Activated naive CD4-positive, alpha-beta T cell (primary cell): ENCODE data around the gene PAX6.

Experiments used
- DNase-seq, 4 experiments: peaks; one replicate each; lab custom pipeline; 2025; lab: John Stamatoyannopoulos, UW

The PAX6 gene

DNA sequence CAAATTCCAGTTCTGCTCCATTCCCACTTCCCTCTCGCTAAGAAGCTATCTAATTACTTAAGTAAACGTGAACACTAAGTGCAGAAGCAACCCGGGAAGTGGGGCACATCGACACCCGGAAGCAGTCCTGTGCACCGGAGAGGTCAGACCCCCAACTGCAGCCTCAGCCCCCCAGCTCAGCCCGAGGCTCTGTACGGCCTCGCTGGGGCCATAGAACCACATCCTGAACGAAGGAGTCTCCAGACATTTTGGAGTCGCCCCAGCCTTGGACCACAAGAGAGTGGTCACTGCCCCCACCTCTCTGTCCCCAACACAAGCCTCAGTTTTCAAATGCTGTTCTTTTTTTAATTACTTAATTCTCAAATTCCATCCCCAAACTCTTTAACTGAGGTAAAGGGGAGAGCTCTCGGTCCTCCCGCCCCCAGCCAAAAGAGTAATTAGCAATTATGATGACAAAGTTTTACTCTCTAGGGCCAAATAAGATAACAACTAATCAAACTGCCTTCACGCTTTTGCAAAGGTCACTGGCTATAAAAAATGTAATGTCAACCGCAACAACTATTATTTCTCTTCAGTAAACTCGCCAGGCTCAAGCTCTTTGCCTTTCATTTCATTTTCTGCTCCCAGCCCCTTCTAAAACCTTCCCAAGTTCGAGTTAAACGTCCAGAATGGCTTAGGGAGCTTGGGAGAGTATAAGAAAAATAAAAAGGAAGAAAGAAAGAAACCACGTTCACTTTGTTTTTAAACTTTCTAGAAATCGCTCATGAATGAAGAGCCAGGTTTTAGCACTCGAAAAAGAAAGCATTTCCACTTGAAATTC is 2.2 kb downstream of the PAX6 start:
- no peak for DNase-seq

DNA sequence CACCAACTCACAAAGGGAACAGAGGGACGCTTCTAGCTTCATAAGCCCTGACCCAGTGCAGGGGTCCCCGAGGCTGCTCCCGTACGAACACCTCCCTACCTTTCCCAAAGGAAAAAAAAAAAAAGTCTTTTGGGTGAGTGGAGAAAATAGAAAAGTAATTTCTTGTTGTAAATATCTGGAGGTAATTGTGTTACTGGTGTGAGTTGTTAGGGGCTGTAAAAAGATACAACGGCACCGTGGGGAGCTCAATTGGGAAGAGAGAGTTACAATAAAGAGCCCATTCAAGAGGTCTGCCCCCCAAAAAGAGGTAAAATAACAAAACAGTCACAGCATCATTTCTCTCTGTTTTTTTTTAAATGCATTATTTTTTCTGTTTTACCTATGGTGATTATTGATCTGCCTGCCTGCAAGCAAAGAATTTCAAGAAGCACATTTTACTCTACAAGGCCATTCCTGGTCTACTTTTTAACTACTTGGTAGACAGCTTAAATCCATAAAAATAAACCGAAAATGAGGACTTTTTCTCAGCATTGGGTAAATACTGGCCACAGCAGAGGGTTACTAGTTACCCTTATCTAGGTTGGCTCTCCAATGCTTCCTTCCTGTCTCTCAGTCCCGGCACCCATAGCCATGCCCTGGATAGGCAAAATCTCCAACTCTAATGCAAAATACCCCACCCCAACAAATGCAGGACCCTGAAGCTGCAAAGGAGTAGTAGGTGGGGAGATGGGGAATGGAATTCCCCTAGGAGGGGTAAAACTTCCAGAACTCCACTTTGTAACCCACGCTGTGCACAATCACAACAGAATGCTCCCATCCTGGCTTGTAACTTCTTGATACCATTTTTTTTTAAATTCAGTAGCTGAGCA is 3.1 kb downstream of the PAX6 start:
- no peak for DNase-seq

DNA sequence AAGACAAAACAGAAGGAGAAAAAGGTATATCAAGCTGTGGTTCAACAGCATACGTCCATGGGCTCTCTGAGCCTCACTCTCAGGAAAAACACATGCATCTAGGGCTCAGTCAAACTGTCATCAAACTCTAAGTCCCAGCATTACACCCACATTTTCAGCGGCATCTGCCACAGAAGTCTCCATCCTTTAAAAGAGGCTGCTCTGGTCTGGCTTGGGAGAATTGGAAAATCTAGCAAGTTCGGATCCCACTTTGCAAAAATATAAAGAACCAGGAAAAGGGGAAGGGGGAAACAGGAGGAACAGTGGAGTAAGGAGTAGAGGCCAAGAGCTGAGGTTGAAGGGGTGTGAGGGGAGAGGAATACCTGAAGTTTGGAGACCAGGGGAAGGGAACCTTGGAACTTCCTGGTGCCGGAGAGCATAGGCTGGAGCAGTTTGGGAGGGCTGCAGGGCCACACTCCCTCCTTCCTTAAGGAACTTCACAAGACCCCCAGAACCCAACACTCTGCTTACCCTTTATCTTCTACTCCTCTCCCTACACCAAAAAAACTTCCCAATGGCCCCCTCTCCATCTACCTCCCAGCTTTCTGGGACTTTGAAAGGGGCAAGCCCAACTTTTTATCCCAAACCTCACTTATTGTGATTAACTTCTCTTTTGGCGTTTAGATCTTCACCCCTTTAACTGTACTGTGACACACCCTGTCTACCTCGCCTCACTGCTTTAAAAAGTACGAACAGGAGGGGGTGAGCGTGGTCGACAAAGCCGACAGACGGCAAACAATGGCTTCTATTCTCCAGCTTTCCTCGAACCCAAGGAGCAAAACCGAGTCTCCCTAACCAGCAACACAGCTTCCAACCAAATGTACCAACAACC is 4.0 kb downstream of the PAX6 start:
- no peak for DNase-seq

DNA sequence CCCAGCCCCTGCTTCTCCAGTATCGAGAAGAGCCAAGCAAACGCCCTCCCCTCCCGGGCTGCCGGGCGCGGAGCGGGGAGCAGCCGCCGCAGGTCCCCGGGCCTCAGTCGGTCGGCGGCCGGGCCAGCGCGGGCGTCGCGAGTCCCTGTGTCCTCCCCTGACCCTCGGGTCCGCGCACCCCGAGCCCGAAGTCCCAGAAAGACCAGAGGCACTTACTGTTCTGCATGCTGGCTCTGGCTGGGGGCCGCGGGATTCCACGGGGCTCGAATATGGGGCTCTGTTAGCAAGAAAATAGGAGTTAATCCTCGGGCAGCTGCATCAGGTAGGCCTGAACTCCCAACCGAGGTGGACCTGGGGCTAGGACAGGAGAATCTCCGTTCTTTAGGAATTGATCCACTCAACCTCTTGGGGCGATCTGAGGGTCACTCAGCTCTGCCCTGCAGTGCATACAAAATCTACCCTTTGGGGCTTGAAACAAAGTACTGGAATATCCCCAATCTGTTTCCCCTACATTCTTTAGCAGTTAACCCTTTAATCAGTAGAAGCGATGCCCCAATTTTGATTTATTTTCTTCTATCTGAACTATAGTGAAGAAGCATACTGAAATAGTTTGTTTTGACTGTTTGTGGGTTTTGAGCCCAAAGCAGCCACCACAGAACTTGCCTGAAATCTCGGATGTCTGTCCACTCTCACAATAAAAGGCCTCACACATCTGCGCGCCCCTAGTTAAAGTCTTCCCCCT is 4.8 kb downstream of the PAX6 start:
- DNase-seq, result no peak

DNA sequence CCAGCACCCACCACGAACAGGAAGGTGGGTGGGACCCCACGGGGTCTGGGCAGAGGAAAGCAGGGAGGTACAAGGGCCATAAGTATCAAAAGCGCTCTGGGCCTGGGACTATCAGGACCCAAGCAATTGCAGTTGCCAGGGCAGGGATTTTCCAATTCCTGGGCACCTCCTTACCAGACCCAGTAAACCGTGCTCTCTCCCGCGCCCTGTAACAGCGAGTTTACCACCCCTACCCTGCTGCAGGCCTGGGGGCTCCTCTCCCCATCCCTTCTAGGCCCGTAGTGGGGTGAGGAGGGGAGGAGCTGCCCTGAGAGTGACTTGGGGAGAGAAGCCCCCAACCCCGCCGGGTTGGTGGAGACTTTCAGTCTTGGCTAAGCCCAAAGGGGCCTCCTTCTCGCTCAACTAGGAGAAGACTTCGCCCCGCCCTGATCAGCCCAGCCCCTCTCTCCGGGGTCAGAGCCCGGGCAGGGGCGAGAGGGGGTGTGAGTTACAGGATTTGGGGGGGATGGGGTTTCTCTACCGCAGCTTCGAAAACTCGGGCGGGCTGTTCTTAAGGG is 5.4 kb downstream of the PAX6 start:
- no peak for DNase-seq

DNA sequence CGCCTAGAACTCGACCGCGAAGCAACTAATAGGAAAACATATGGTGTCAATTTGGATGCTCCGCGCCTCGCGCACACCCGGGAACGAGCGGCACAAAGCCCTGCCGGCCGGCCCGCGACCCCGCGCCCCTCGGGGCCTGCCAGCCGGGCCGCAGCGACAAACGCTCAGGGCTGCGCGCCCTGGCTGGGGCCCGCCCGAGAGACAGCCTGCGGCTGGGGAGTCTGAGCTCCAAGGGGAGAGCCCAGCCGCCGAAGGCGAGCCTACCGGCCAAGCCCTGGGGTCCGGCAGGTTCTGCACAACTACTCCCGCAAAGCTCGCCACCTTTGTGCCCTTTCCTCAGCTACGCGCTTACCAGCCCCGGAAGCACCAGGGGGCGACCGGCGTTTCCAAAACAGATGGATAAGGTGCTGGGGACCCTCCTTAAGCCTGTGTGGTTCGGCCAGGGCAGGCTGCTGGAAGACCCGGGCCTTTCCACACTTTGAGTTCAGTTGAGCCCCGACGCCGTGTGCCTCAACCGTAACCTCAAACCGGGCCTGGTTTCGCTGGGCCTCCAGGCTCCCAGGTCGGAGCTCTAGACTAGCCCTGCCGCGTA is 6.0 kb downstream of the PAX6 start:
- no peak for DNase-seq

DNA sequence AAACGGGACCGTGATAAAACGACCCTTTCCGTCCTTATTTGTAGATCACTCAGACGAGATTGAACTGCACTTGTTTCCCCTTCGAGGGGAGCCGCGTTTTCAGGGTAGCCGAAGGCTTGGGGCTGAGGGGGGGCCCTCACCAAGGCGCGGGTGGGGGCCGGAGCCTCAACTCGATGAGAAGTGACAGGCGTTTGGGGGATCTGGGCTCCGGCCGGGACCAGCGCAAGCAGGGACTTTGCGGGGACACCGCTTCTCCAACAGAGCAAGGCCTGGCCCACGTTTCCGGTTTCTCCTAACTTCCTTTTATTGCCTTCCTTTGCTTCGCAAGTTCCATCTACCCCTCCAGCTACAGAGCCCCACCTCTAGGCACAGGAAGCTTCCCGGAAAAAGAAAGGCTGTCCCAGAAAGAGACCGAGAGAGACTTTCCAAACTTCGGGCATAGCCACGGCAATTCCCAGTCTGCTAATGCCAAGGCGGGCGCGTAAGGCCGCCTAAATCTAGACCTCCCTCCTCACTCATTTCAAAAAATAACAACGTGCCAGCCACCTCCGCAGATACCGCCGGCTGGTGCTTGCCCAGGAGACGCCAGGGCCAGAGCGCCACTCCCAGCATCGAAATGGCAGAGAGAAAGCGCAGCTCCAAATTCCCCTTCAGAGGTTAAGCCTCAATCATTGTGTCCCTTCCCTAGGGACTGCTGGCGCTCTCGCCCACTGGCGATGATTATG is 6.6 kb downstream of the PAX6 start:
- no peak for DNase-seq

DNA sequence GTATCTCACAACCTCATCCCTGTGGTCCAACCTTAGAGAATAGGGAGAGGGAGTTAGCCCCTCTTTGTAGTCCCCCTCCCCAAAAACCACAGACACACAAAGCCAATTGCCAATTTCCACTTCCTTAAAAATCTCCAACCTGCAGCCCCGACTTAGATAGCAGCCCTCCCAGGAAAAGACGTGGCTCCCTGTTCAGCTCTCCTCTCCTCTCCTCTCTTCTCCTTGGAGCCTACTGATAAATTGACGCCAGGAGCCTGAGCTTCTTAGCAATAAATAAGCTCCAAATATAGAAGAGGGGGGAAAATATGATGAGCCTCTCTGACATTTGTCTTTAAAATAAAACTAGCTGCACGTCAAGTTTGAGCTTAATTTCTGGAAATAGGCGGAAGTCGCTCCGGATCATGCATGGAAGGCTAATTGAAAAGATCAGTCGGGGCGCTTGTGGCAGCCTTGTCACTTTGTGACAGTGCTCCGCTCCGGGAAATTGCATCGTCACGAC is 7.3 kb downstream of the PAX6 start:
- DNase-seq, result no peak

DNA sequence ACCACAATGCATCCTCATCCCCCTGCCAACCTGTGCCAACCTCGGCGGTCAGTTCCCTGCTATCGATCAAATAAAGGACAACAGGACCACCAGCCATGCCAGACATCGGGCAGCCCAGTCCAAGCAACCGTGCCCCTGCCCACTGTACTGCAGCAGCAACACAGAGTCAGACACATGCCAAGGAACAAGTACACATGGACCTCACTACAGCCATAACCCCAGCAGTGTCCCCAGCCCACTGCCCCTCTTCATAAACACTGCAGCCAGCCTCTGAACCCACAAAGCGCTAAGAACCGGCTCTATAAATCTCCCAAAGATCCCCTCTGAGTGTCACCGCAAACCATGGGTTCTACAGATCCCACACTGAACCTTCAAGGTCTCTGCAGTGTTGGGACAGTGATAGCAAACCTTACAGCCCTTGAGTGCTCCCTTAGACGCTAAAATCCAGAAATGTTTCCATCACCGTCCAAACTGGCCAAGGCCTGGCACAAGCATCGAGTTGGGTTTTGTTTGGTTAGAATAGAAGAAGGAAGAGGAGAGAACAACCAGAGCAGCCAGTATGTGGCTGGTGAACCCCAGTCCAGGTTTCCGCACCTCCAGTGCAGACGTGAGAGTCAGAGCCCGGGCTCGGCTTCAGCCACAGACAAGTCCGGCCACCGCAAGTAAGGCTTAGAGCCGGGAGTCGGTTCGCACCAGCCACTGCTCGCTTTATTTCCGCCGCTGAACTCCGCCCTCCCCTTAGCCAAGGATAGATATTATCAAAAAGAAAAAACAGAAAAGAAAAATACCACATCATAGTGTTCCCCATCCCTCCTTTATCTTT is 7.9 kb downstream of the PAX6 start:
- DNase-seq, result no peak

DNA sequence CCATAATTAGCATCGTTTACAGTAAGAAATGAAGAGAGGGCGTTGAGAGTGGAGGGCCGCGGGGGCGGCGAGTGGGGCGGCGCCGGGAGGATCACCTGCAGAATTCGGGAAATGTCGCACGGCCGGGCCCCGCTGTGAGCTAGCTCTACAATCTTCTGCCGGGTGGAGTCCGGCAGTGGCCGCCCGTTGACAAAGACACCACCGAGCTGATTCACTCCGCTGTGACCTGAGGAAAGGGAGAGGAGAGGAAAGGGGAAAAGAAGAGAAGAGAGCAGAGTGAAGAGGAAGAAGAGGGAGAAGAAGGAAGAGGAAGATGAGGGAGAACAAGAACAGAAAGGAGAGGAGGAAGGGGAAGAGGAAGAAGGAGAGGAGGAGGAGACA is 8.5 kb downstream of the PAX6 start:
- DNase-seq, result no peak

DNA sequence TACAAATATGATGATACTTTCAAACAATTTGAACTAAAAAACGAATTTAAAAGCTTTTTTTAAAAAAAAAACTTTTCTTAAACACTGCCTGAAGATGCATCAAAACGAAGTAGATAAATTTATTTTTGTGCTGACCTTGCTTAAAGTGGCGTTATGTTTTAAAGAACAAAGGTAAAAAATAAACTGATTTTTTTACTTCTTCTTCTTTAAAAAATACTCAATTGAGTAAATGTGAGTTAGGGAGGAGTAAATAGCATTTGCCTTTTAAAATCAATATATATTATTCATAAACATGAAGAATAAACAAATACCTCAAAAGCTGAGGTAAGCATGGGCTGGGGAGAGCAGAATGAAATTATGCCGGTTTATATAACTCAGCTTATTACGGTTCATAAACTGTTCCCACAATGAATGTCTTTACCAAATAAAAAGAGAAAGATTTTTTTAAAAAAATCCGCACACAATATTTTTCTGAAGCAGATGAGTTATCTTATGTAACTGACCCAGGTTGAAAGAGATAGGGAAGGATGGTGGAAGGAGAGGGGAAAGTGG is 9.0 kb downstream of the PAX6 start:
- no peak for DNase-seq

DNA sequence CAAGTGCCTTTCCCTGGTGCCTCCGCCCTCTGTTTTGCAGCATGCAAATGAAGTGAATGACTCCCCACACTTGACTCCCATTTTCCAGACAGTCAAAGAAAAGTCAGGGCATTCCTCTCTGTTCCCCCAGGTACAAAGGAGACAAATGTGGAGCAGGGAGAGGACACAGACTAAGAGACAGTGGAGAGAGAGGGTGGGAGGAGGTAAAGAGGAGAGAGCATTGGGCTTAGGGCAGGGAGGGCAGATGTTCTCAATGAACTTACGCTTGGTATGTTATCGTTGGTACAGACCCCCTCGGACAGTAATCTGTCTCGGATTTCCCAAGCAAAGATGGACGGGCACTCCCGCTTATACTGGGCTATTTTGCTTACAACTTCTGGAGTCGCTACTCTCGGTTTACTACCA is 9.8 kb downstream of the PAX6 start:
- no peak for DNase-seq

DNA sequence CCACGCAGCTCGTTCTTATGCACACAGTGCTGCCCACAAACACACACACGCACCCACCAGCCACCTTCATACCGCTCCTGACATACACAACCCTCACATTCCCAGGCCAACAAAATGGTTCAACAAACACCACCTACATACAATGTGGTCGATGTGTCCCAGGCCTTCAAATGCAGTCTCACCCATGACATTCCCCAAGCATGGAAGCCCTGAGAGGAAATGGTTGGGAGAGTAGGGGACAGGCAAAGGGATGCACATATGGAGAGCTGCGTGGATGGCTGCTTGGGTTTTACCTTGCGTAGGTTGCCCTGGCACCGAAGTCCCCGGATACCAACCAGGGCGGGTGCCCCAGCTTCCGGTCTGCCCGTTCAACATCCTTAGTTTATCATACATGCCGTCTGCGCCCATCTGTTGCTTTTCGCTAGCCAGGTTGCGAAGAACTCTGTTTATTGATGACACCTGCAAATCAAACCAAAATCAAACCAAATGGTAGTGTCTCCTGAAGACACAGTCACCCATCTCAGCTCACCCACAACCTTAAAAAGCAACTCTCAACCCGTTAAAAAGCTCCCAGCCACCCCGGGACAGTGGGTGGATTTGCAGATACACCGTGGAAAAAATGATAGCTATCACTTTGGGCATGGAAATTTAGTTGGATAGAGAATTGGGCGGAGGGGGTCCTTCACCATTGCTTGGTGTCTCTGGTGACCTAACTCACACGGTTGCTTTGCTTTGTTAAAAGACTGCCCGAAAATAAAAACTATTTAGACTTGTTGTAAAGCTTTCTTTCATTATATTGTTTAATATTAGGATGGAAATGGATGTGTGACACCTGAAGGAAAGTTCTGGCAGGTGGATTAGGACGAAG is 10.5 kb downstream of the PAX6 start:
- DNase-seq, result no peak

DNA sequence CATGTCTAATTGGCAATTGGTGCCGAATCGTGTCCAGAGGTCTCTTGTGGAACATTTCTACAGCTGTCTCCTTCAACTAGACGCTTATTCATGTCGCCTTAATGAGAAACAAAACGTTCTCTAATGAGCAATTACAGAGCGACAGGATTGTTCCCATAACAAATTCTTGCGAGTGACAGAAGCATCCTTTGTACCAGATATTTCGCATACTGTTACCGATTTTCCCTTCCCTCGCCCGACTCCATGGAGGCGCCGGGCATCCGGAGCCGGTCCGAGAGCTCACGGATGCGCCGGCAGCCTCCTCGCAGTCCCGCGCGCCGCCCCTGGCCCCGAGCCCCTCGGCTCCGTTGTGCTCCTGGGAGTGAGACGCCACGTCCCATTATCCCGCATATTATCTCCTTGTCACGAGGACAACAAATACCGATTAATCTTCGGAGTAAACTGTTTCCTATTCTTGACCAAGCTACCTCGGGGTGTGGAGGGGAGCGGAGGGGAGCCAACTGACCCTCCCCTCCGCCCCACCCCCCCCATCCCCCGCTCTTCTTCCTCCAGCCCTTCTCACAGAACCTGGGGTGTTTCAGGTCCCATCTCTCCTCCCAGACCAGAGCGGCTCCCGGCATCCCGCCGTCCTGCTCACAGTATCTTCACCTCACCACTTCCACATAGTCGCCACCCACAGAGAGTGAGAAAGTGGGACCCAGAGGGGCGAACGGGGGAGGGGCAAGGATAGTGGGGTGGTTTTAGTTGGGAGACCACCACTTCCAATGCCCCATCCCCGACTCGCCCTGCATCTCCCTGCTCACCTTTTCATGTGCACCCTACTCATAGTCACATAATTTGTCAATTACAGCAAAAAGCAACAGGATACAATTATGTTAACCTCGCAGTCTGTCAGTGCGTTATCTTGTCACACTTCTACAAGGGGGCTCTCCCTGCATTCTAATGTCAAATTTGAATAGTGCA is 11.4 kb downstream of the PAX6 start:
- DNase-seq, result no peak

DNA sequence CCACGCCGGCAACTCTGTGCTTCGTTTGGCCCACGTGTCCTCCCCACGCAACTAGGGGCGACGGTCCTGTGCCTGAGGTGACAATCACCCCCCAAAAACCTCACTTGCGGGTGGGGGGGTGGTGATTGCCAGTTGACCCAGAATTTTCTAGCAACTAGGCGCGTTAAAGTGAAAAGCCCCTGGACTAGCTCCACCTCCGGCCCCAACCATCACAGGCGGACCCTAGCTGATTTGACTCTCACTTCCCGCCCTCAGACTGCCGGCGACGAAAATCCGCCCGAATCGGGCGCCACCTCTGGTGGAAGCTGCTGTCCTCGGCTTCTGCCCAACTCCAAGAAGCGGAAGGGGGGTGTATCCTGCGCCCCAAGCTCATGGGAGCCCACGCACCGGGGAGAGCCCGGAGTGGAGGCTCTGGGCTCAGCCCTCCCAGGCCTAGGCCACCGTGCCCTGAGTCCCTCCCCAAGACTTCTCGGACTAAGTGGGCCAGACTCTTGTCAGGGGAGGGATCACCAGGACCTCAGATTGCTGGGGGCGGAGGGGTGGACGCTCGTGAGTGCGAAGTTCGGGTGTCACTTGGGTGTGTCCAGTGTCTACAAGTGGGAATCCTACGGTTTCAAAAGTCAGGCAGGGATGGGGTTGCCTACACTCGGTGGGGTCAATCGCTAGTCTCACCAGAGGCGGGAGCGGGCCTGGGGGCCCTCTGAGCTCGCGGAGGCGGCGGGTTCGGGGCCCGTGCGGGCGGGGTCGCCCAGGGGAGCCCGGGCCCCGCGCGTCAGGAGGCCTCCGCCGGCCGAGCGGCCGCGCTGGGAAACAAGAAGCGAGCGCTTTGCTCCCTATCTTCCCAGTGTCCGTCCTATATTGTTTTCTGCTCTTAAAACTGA is 12.3 kb downstream of the PAX6 start:
- no peak for DNase-seq
